Measurements from ENCODE around the gene ST6GALNAC6. TPM values are rescaled to one million over a fixed set of nuclear protein-coding genes. Genes with fewer than 3 reads are reported as not detected.
A peak's percentile ranks its signal among the peaks of the same experiment; 100 is the strongest.
"Not testable (repeated sequence)": the region's sequence is repeated elsewhere in the genome, so short reads cannot be mapped to it uniquely, and the experiment has no call there.

Gene ST6GALNAC6
- total RNA-seq, 2 donors from 2014 or later, result 74.4 to 75.6 TPM

DNA sequence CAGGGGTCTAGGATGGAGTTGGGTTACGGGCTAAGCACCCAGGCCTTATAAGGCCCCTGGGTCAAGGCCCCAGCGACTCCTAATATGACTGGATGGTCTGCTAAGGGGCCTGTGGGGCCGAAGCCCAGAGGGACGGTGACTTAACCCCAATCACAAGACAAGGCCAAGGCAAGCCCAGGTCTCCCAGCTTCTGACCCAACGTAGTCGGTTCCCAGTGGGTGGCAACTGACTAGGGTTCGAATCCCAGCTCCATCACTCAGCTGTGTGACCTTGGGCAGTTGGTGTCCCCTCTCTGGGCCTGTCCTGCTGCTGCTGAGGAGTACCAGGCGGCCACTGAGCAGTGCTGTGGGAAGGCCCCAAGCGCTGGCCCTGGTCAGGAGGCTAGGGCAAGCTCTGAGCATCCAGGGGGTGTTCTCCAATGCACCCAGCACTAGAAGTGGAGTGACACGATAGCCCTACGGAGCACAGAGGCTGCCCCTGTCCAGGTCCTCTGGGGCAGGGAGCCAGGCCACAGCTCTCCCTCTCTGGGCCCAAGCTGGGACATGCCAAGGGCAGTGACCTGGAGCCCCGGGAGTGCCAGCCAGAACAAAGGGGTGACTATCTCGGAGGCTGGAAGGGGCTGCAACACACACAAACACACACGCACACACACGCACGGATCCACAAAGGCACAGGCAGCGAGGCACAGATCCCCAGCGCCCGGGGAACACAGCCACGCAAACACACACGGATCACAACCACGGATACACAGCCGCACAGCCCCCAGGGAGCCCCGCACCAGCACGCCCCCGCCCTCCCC lies 22.4 kb downstream of the ST6GALNAC6 start:
- ATAC-seq (replicated peaks in 1 of 2) (peak in 1 of 2 donors; percentile 17), DNase-seq (no peak)
- no peaks in the 10 kb centered on the region for H3K9me3 Mint-ChIP-seq
- H3K27me3 Mint-ChIP-seq (ENCODE audit: low read depth), result peaks cover 8% of the 10 kb centered on the region
- peak overlapping the region; percentile 36 to 42 for H3K4me3 Mint-ChIP-seq
- H3K36me3 Mint-ChIP-seq (ENCODE audit: insufficient read depth in 2 of 2), result peaks cover 0 to 1% of the 10 kb centered on the region in 2 donors
- no peak overlapping the region for H3K27ac Mint-ChIP-seq
- no peaks in the 10 kb centered on the region for H3K4me1 Mint-ChIP-seq (ENCODE audit: low read depth)

DNA sequence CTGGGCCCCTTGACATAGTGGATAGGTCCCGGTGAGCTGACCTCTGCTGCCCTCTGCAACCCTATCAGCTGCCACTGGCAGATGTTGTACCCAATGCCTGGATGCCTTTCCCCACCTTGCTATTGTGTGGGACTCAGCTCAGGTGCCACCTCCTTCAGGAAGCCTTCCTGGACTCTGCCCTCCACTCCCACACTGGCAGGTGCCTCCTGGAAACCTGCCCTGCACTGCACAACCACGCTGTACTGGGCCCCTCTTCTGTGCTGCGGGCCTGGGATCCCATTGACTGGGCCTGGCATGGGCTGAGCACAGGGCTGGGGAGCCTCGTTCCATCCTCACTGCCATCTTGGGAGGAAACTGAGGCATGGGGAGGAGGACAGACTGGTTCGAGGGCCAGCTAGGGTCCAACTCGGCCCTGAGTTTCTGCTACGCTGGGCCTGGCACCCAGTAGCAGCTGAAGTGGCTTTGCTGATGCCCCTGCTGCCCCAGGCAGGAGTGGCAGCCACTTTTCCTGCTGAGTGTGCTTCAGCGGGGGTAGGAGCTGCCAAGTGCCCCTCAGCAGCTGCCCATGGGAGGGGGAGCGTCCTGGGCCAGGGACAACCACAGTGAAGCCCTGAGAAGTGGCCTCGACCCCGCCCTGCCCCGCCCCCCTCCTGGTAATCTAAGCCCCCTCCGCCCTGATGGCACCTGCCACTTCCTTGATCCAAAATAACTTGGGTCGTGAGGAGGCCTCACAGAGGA lies 23.2 kb downstream of the ST6GALNAC6 start:
- DNase-seq, result no peak
- no peaks in the 10 kb centered on the region for H3K4me1 Mint-ChIP-seq (ENCODE audit: low read depth)
- no peak for ATAC-seq (replicated peaks in 1 of 2)
- H3K27me3 Mint-ChIP-seq (ENCODE audit: low read depth), result peaks cover 8% of the 10 kb centered on the region
- no peak overlapping the region for H3K4me3 Mint-ChIP-seq
- peaks cover 0 to under 1% of the 10 kb centered on the region in 2 donors for H3K36me3 Mint-ChIP-seq (ENCODE audit: insufficient read depth in 2 of 2)
- no peak overlapping the region for H3K27ac Mint-ChIP-seq
- no peaks in the 10 kb centered on the region for H3K9me3 Mint-ChIP-seq

DNA sequence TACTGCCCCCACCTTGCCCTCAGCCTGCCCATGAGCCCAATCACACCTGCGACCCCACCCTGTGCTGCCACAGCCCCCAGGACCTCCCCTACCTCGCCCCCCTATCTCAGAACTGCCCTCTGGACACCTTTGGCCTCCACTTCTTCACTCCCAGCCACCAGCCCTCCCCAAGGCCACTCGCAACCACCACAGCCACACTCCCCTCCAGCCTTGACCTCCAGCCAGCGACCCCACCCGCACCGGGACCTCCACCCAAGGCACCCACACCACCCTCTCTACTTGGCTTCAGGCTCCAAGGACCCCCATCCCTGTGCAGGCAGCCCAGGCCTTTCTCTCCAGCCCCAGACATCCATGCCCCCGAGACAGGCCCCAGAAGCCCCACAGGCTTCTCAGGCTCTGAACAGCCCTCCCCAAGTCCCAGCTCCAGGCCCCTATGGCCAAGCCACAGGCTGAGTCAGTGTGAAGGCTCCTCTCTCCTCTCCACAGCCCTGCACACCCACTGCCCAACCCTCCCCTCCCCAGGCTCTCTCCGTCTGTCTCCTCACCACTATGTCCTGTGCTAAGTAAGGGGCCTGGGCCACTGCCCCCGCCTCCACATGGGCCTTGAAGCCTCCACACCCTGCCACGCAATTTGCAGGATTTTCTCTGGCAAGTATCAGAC lies 24.0 kb downstream of the ST6GALNAC6 start:
- no peaks in the 10 kb centered on the region for H3K36me3 Mint-ChIP-seq (ENCODE audit: insufficient read depth in 2 of 2)
- ATAC-seq (replicated peaks in 1 of 2) (no peak), DNase-seq (no peak)
- peaks cover 8% of the 10 kb centered on the region for H3K27me3 Mint-ChIP-seq (ENCODE audit: low read depth)
- H3K4me3 Mint-ChIP-seq, result no peak overlapping the region
- H3K27ac Mint-ChIP-seq, result no peak overlapping the region
- no peaks in the 10 kb centered on the region for H3K4me1 Mint-ChIP-seq (ENCODE audit: low read depth)
- no peaks in the 10 kb centered on the region for H3K9me3 Mint-ChIP-seq

DNA sequence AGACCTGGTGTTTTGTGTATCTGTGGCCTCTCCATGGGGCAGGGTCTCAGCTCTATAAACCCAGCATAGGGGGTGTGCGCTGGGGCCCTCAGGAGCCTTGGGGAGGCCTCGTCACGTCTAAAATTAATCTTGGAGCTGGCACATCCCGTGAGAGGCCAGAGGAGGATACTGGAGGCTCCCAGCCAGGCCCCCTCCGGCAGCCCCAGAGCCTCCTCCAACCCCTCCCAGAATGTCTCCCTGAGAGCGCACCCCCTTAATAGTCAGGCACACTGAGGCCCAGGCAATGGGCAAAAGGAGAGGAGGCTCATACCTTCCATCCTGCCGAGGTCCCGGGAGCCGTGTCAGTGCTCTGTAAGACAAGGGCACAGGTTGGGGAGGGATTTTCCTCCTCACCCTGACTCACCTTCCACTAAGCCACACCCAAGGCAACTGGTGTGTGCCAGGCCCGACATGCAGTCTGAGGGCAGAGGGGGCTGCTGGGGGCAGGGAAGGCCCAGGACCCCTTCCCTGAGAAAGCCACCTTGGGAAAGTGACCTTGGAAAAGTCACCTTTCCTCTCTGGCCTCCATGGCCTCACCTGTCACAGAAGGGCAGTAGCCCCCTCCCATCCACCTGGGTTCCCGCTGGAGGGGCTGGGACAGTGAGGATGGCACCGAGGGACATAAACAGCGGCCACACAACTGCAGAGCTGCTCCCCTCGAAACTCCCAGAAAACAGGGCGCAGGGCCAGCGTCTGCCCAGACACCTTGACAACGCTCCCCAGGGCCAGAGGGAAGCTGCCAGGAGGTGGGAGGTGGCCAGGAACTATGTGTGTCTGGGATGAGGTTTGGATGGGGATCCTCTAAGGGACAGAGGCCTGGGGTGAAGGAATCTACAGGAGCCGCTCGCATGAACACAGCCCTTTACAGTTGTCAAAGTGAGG lies 24.8 kb downstream of the ST6GALNAC6 start:
- DNase-seq, result no peak
- Mint-ChIP-seq H3K4me1 (ENCODE audit: low read depth) (no peaks in the 10 kb centered on the region), H3K4me3 (no peak overlapping the region), H3K27me3 (ENCODE audit: low read depth) (peaks cover 8% of the 10 kb centered on the region), H3K27ac (no peak overlapping the region), H3K9me3 (no peaks in the 10 kb centered on the region), H3K36me3 (ENCODE audit: insufficient read depth in 2 of 2) (no peaks in the 10 kb centered on the region)
- no peak for ATAC-seq (replicated peaks in 1 of 2)

DNA sequence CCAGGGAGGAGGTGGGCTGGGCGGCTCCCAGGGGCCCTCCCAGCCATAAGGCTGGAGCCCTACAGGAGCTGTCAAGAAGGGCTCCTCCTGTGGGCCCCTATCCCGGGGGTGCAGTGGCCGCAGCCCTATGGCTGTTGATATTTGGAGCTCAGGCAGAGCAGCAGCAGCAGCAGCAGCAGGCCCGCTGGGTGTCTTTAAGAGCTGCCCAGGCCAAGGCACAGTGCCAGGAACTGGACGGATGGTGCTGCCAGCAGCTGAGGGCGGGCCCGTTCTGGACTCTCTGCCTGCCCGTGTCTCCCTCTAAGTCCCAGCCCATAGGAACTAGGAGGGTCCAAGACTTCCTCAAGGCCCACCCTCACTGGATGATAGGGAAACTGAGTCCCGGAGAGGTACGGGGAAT lies 25.5 kb downstream of the ST6GALNAC6 start:
- no peak for DNase-seq
- no peak for ATAC-seq (replicated peaks in 1 of 2)
- Mint-ChIP-seq H3K9me3 (no peaks in the 10 kb centered on the region), H3K4me1 (ENCODE audit: low read depth) (no peaks in the 10 kb centered on the region), H3K27ac (no peak overlapping the region), H3K27me3 (ENCODE audit: low read depth) (peaks cover 8% of the 10 kb centered on the region), H3K36me3 (ENCODE audit: insufficient read depth in 2 of 2) (no peaks in the 10 kb centered on the region), H3K4me3 (no peak overlapping the region)

DNA sequence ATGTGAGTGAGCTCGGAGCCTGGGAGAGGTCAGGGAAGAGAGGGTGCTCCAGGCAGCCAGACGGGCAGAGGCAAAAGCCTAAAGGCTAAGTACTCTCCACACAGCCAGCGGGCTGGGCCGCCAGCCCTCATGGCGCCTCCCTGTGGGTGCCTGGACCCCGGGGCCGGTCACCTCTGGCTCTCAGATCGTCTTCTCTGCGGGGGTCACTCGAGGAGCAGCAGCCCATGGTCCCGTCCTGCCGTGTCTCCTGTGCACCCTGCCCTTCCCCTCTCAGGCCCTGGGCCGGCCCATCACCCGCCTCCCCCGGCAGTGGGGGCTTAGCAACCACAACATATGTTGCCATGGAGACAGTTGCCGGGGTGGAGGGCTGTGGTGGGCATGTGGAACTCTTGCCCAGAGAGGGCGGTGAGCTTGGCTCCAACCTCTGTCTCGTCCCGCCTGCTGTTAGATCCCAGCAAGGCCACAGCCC lies 26.1 kb downstream of the ST6GALNAC6 start:
- Mint-ChIP-seq H3K36me3 (ENCODE audit: insufficient read depth in 2 of 2) (no peaks in the 10 kb centered on the region), H3K27me3 (ENCODE audit: low read depth) (peaks cover 6% of the 10 kb centered on the region), H3K9me3 (no peaks in the 10 kb centered on the region), H3K4me1 (ENCODE audit: low read depth) (no peaks in the 10 kb centered on the region), H3K4me3 (no peak overlapping the region), H3K27ac (no peak overlapping the region)
- ATAC-seq (replicated peaks in 1 of 2), result no peak
- DNase-seq, result no peak

DNA sequence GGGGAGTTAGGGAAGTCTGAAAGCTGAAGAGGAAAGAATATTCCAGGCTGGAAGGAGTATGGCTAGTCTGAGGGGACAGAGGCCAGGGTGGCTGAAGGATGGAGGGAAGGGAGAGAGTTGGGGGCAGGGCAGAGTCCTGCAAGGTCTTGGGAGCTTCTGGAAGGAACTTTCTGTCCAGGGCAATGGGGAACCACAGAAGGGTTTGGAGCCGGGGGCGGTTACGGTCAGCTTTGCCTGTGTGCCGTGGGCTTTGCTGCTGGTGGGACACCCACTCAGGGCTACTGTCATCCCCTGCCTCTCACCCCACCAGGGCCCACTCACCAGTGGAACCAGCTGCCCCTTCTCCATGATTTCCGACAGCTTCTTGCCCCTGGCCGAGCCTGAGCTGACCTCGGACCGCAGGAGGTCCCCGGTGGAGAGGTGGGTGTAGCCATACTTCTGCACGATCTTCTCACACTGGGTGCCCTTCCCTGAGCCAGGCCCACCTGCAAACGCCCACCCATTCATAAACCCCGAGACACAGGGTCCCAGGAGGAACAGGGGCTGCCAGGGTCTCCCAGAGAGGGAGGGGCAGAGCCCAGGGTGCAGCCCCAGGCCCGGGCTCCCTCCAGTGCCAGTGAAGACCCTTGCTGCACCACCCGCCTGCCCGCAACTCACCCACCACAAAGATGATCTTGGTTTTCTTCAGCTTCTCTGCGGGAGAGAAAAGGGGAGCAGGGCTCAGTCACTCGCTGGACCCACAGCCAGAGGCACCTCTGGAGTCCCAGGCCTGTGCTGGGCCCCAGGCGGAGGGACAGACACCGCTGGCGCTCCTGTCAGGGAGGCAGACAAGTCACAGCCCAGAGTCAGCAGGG lies 26.8 kb downstream of the ST6GALNAC6 start:
- ATAC-seq (replicated peaks in 1 of 2) (no peak), DNase-seq (no peak)
- H3K27me3 Mint-ChIP-seq (ENCODE audit: low read depth), result no peaks in the 10 kb centered on the region
- H3K36me3 Mint-ChIP-seq (ENCODE audit: insufficient read depth in 2 of 2), result no peaks in the 10 kb centered on the region
- no peaks in the 10 kb centered on the region for H3K9me3 Mint-ChIP-seq
- no peak overlapping the region for H3K4me3 Mint-ChIP-seq
- no peak overlapping the region for H3K27ac Mint-ChIP-seq
- no peaks in the 10 kb centered on the region for H3K4me1 Mint-ChIP-seq (ENCODE audit: low read depth)

DNA sequence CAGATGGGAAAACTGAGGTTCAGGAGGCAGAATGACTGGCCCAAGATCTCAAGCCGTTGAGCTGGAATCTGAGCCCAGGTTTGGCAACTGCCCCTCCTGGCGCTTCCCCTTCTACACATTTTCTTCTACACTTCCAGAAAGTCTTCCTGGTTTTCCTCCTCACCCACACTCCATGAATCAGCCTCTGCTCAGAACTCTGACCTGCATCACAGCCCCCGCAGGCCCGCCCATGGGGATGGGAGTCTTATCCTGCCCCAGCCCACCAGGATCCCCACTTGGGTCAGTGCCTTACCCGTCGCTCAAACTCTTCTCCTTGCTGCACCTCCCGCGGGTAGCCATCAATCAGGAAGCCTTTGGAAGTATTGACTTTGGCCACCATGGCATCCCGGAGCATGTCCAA lies 27.9 kb downstream of the ST6GALNAC6 start:
- H3K27ac Mint-ChIP-seq, result no peak overlapping the region
- ATAC-seq (replicated peaks in 1 of 2) (no peak), DNase-seq (no peak)
- no peaks in the 10 kb centered on the region for H3K36me3 Mint-ChIP-seq (ENCODE audit: insufficient read depth in 2 of 2)
- H3K27me3 Mint-ChIP-seq (ENCODE audit: low read depth), result no peaks in the 10 kb centered on the region
- H3K4me1 Mint-ChIP-seq (ENCODE audit: low read depth), result peaks cover under 1% of the 10 kb centered on the region
- no peak overlapping the region for H3K4me3 Mint-ChIP-seq
- no peaks in the 10 kb centered on the region for H3K9me3 Mint-ChIP-seq

DNA sequence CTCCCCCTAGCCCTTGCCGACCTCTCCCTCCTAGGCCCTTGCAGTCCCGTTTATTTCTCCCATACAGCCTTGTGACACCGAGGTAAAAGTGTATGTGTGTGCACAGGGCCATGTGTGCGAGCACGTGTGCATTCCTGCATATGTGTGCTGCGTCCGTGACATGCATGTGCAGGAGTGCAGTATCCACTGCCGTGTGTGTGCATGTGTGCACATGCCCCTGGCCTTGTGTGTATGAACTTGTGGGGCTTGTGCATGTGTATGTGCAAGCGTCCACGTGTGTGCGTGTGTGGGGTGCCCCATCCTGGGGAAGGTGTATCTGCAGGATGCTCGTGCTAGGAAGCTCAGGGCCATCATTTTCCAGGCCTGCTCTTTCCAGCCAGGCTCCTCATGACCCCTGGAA lies 28.5 kb downstream of the ST6GALNAC6 start:
- DNase-seq, result no peak
- Mint-ChIP-seq H3K27me3 (ENCODE audit: low read depth) (no peaks in the 10 kb centered on the region), H3K4me1 (ENCODE audit: low read depth) (peaks cover 6% of the 10 kb centered on the region), H3K4me3 (no peak overlapping the region), H3K9me3 (no peaks in the 10 kb centered on the region), H3K36me3 (ENCODE audit: insufficient read depth in 2 of 2) (no peaks in the 10 kb centered on the region), H3K27ac (no peak overlapping the region)
- no peak for ATAC-seq (replicated peaks in 1 of 2)

DNA sequence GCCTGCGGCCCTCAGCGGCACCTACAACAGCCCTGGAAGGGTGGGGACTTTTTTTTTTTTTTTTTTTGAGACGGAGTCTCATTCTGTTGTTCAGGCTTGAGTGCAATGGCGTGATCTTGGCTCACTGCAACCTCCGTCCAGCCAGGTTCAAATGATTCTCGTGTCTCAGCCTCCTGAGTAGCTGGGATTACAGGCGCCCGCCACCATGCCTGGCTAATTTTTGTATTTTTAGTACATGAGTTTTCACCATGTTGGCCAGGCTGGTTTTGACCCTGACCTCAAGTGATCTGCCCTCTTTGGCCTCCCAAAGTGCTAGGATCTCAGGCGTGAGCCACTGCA lies 29.3 kb downstream of the ST6GALNAC6 start:
- H3K36me3 Mint-ChIP-seq (ENCODE audit: insufficient read depth in 2 of 2); H3K27ac Mint-ChIP-seq; H3K27me3 Mint-ChIP-seq (ENCODE audit: low read depth); H3K9me3 Mint-ChIP-seq; DNase-seq; H3K4me3 Mint-ChIP-seq; ATAC-seq (replicated peaks in 1 of 2): not testable (repeated sequence)
- peaks cover 14% of the 10 kb centered on the region for H3K4me1 Mint-ChIP-seq (ENCODE audit: low read depth)

DNA sequence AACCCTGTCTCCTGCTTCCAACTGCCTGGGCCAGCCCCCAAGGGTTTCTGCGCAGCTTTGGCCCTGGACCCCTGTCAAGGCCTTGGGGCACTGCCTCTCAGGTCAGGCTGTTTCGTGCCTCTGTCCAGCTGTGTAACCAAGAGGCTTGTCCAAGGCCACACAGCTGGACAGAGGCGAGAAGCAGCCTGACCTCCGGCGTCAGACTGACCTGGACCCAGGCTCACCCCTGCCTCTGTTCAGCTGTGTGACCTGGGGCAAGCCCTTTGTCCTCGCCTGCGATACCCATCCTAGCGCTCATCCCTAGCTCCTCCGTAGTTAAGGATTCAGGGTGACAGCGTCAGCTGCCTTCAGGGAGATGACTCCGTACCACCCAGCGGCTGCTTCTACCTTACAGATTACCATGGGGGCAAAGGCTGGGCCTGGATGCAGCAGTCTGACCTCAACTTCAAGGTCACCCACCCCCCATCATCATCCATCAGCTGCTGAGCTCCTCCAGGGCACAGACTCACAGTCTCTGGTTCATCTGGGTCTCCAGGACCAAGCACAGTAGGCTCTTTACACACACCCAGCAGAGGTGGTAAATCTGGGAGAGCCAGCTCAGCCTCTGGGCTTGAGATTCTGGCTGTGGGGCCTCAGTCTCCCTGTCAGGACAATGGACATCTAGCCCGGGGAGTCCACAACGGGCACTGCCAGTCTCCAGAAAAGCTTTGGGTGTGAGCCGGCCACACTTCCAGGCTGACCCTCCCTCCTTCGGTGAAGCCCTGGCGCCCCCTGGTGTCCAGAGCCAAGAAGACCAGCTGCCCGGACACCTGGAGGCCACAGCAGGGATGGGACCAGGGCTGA lies 29.9 kb downstream of the ST6GALNAC6 start:
- H3K4me1 Mint-ChIP-seq (ENCODE audit: low read depth), result peaks cover 20% of the 10 kb centered on the region
- H3K27ac Mint-ChIP-seq, result no peak overlapping the region
- H3K27me3 Mint-ChIP-seq (ENCODE audit: low read depth), result no peaks in the 10 kb centered on the region
- DNase-seq, result peak; percentile 88 to 92
- no peaks in the 10 kb centered on the region for H3K9me3 Mint-ChIP-seq
- H3K4me3 Mint-ChIP-seq, result no peak overlapping the region
- H3K36me3 Mint-ChIP-seq (ENCODE audit: insufficient read depth in 2 of 2), result peaks cover 1 to 2% of the 10 kb centered on the region in 2 donors
- ATAC-seq (replicated peaks in 1 of 2), result peak; percentile 65 to 73
